OCI-LY3 (cell line): ENCODE data around the gene TNFAIP2.

ENCODE experiments used
- EZH2phosphoT487 ChIP-seq: fragments of 200-600 bp; shearing (Covaris generic); IDR thresholded peaks from 2 replicates; pipeline ENCODE4 v1.6.1; 2018; ENCODE audit warnings: antibody characterized with exemption, mixed run types, low read depth
- TF ChIP-seq, protein P1 (sequence below): fragments of 200-600, 300-600 bp; sonication (generic); IDR thresholded peaks from 2 replicates; pipeline ENCODE4 v1.5.1; 2014; ENCODE audit warnings: antibody characterized with exemption, low read length, low read depth

GRCh38 chr14:103094406-103095209, 28.7 kb upstream of the TNFAIP2 start, which contains the start of gene EXOC3L4:
- TF ChIP-seq, protein P1, sequence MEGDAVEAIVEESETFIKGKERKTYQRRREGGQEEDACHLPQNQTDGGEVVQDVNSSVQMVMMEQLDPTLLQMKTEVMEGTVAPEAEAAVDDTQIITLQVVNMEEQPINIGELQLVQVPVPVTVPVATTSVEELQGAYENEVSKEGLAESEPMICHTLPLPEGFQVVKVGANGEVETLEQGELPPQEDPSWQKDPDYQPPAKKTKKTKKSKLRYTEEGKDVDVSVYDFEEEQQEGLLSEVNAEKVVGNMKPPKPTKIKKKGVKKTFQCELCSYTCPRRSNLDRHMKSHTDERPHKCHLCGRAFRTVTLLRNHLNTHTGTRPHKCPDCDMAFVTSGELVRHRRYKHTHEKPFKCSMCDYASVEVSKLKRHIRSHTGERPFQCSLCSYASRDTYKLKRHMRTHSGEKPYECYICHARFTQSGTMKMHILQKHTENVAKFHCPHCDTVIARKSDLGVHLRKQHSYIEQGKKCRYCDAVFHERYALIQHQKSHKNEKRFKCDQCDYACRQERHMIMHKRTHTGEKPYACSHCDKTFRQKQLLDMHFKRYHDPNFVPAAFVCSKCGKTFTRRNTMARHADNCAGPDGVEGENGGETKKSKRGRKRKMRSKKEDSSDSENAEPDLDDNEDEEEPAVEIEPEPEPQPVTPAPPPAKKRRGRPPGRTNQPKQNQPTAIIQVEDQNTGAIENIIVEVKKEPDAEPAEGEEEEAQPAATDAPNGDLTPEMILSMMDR: no peak
- no peak for TF ChIP-seq EZH2phosphoT487
